A549 (cell line): ENCODE measurements around the gene BMPER. TPM values are rescaled to one million over a fixed set of nuclear protein-coding genes. Genes with fewer than 3 reads are reported as not detected.
A peak's percentile ranks its signal among the peaks of the same experiment; 100 is the strongest.

ENCODE experiments used
- ATAC-seq, 2 experiments: fragments of 200-7000 bp in 1 of 2; fragments of >200 bp in 1 of 2; cut with Nextera tagmentation in 1 of 2; cut with Tn5 transposase in 1 of 2; 3 replicates each; pipeline versions ENCODE4 v1.8.0 to v1.9.1; 2018 to 2020; ENCODE audit warnings: mild to moderate bottlenecking in 1 of 2, moderate library complexity in 1 of 2
- CTCF ChIA-PET: fragments of 300-600 bp; sonication (Branson Sonifier 250); formaldehyde crosslinking; extraction: SDS; loops from one replicate; lab custom pipeline; 2021; ENCODE audit warnings: antibody characterized with exemption, inconsistent platforms; lab: Yijun Ruan, JAX
- POLR2A ChIA-PET: fragments of 350-600 bp; formaldehyde crosslinking; extraction: SDS; loops from one replicate; lab custom pipeline; 2021; ENCODE audit warnings: antibody characterized with exemption, inconsistent platforms; lab: Yijun Ruan, JAX
- DNase-seq, 2 experiments: peaks; one replicate each; pipeline versions ENCODE4 v3.0.0 to v3.0.0-alpha.2; 2011 to 2016; ENCODE audit warnings: low read depth in 1 of 2, low spot score in 1 of 2
- FAIRE-seq: peaks from 2 replicates; lab custom pipeline; 2011; peaks lifted over from hg19 to GRCh38; lab: Jason Lieb, UNC
- H3K27ac ChIP-seq, 2 experiments: fragments of >200 bp; sonication (Bioruptor Twin); formaldehyde crosslinking; 3 replicates each; pipeline ENCODE4 v1.5.1; 2016 to 2017
- H3K4me1 ChIP-seq: fragments of >200 bp; sonication (Bioruptor Twin); formaldehyde crosslinking; 3 replicates; pipeline ENCODE4 v1.6.1; 2016
- H3K4me2 ChIP-seq: fragments of >200 bp; sonication (Bioruptor Twin); formaldehyde crosslinking; 3 replicates; pipeline ENCODE4 v1.6.1; 2016
- H3K4me3 ChIP-seq: fragments of >200 bp; sonication (Bioruptor Twin); formaldehyde crosslinking; 3 replicates; pipeline ENCODE4 v1.5.1; 2016
- H3K9me3 ChIP-seq: fragments of >200 bp; sonication (Bioruptor Twin); formaldehyde crosslinking; 3 replicates; pipeline ENCODE4 v1.6.1; 2016
- E2F6 ChIP-seq: IDR thresholded peaks from 2 replicates; pipeline ENCODE4 v1.6.1; 2012; ENCODE audit warnings: low read depth, borderline replicate concordance
- EHMT2 ChIP-seq: fragments of 200-600 bp; sonication (generic); IDR thresholded peaks from 2 replicates; pipeline ENCODE4 v1.6.1; 2016; ENCODE audit warnings: antibody characterized with exemption, low read depth, mild to moderate bottlenecking, moderate library complexity
- ELK1 ChIP-seq: fragments of 150-350 bp; IDR thresholded peaks from 2 replicates; pipeline ENCODE4 v1.6.1; 2014; ENCODE audit warnings: low read depth, mild to moderate bottlenecking, low read length
- EP300 ChIP-seq, 2 experiments: fragments of >200 bp; sonication (Bioruptor Twin); formaldehyde crosslinking; IDR thresholded peaks; 2 replicates in 1 of 2; 3 replicates in 1 of 2; pipeline ENCODE4 v1.6.1; 2016 to 2017
- HDAC2 ChIP-seq: fragments of 200-600 bp; sonication (generic); IDR thresholded peaks from 2 replicates; pipeline ENCODE4 v1.6.1; 2016
- JUN ChIP-seq, 2 experiments: fragments of >200 bp; sonication (Bioruptor Twin); formaldehyde crosslinking; IDR thresholded peaks; 2 replicates in 1 of 2; 3 replicates in 1 of 2; pipeline ENCODE4 v1.6.1; 2016 to 2017
- JUNB ChIP-seq: fragments of >200 bp; sonication (Bioruptor Twin); formaldehyde crosslinking; IDR thresholded peaks from 2 replicates; pipeline ENCODE4 v1.6.1; 2016
- KDM1A ChIP-seq: fragments of 200-600 bp; sonication (generic); IDR thresholded peaks from 2 replicates; pipeline ENCODE4 v1.6.1; 2016; ENCODE audit warnings: low read depth, mild to moderate bottlenecking
- MAX ChIP-seq: IDR thresholded peaks from 2 replicates; pipeline ENCODE4 v1.6.1; 2012
- MAZ ChIP-seq: fragments of 150-350 bp; IDR thresholded peaks from 2 replicates; pipeline ENCODE4 v1.6.1; 2014; ENCODE audit warnings: antibody characterized with exemption, low read depth, low read length, borderline replicate concordance
- NFE2L2 ChIP-seq: fragments of 150-350 bp; conservative IDR thresholded peaks from 2 replicates; pipeline ENCODE4 v1.6.1; 2014; ENCODE audit warnings: low read length
- POLR2AphosphoS2 ChIP-seq: conservative IDR thresholded peaks from 2 replicates; pipeline ENCODE4 v1.6.1; 2012; ENCODE audit warnings: low read length, improper control_type of control experiment, inconsistent platforms
- RAD21 ChIP-seq, 2 experiments: fragments of >200 bp in 1 of 2; sonication (Bioruptor Twin) in 1 of 2; formaldehyde crosslinking in 1 of 2; IDR thresholded peaks in 1 of 2; conservative IDR thresholded peaks in 1 of 2; 2 replicates in 1 of 2; 3 replicates in 1 of 2; pipeline ENCODE4 v1.6.1; 2012 to 2018; ENCODE audit warnings: inconsistent platforms in 1 of 2
- RARB ChIP-seq: fragments of 250-450 bp; sonication (Bioruptor Pico); IDR thresholded peaks from 2 replicates; pipeline ENCODE4 v1.8.0; 2021; ENCODE audit warnings: mild to moderate bottlenecking, moderate library complexity
- RNF2 ChIP-seq: fragments of 200-600 bp; sonication (generic); IDR thresholded peaks from 2 replicates; pipeline ENCODE4 v1.6.1; 2016; ENCODE audit warnings: low read depth, mild to moderate bottlenecking, antibody characterized with exemption, moderate library complexity, borderline replicate concordance
- SMC3 ChIP-seq: fragments of >200 bp; sonication (Bioruptor Twin); formaldehyde crosslinking; IDR thresholded peaks from 3 replicates; pipeline ENCODE4 v1.6.1; 2018; ENCODE audit warnings: inconsistent platforms
- SREBF2 ChIP-seq: fragments of 450-650 bp; IDR thresholded peaks from 2 replicates; pipeline ENCODE4 v1.6.1; 2014; ENCODE audit warnings: mild to moderate bottlenecking, moderate library complexity
- ZC3H11A ChIP-seq: fragments of 450-650 bp; IDR thresholded peaks from 2 replicates; pipeline ENCODE4 v1.6.1; 2014; ENCODE audit warnings: antibody characterized with exemption, mild to moderate bottlenecking
- ZFP36 ChIP-seq: fragments of 450-650 bp; IDR thresholded peaks from 2 replicates; pipeline ENCODE4 v1.6.1; 2014; ENCODE audit warnings: borderline replicate concordance; ENCODE audit not compliant: partially characterized antibody
- ZNF302 ChIP-seq: fragments of 250-450 bp; sonication (Bioruptor Pico); IDR thresholded peaks from 2 replicates; pipeline ENCODE4 v1.9.0; 2021; ENCODE audit warnings: inconsistent platforms, mild to moderate bottlenecking, moderate library complexity
- WGBS: methylation state at CpG from one replicate; pipeline ENCODE4 v1.1.6; 2017; ENCODE audit errors: missing lambda C conversion rate; 5-methylcytosine and 5-hydroxymethylcytosine counted together
- polyA plus RNA-seq, 4 experiments: library from polyadenylated mRNA; depleted of rRNA in 3 of 4; stranded (reverse); fragments of >200 nt; fragmentation: RNase III in 1 of 4; extraction: RNeasy Plus Mini Kit Qiagen cat#74134 plus additional on column Dnase treatment in 1 of 4; gene quantifications; 2 replicates in 3 of 4; 3 replicates in 1 of 4; pipeline ENCODE4 v1.2.3, GENCODE V29; 2011 to 2017
- TF ChIP-seq, protein P1 (sequence below): fragments of 250-450 bp; sonication (Bioruptor Pico); IDR thresholded peaks from 2 replicates; pipeline ENCODE4 v1.5.0; 2020; ENCODE audit warnings: low read depth, mild to moderate bottlenecking, moderate library complexity

BMPER gene
- polyA plus RNA-seq, 2 of the 4 experiments (the other 2 are of a cell fraction), result 5.0 to 5.8 TPM

DNA sequence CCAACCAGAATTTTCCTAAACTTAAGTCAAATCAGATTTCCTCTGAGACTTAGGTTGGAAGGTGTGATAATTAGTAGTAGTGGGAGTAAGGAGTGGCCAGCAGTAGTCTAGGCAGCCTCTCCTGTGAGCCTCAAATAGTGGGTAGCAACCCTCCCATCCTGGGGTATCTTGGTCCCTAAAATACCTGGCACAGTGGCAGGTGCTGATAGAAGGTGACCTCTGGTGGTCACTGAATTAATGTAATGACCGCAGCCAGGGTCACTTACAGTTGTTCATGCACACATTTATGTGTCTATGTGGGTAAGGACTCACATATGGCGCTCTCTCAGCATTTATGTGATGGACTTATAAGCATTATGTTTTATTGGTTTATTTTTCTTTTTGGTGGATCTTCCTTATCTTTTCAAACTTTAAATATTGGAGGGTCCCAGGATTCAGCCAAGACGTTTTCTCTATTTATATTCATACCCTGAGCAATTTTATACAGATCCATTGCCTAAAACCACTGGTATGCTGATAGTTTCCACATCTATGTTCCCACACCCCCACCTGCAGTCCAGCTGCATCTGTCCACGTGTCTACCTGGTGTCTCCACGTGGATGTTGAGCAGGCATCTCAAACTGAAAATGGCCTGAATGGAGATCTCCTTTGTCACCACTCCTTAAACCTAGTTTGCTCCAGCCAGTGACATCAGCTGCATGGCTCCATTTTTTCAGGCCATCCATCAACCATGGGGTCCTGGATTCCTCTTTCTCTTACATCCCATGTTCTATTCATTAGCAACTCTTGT is 18.3 kb downstream of the BMPER start:
- ATAC-seq (no peak; a peak in 1 of 6 replicates), DNase-seq (no peak), FAIRE-seq (no peak)
- POLR2A ChIA-PET, result no interaction called here
- Histone ChIP-seq H3K9me3 (no peaks in the 10 kb centered on the region), H3K27ac (no peak overlapping the region), H3K4me3 (no peak overlapping the region), H3K4me1 (no peaks in the 10 kb centered on the region), H3K4me2 (no peak overlapping the region)
- WGBS, result 73% methylated on average over 5 of the region's 5 CpGs
- TF ChIP-seq RNF2, result no peak
- peak; percentile 14; the same call in 1 of the 3 replicates for TF ChIP-seq SMC3
- no peak for TF ChIP-seq RARB (CRISPR knock-in tag)
- TF ChIP-seq NFE2L2, result no peak
- no peak for TF ChIP-seq JUNB
- TF ChIP-seq MAZ, result no peak
- TF ChIP-seq POLR2AphosphoS2, result no peak
- TF ChIP-seq ZNF302 (CRISPR knock-in tag), result no peak
- TF ChIP-seq RAD21 (conservative IDR thresholded peaks at IDR 0.05 in 1 of 2, IDR thresholded peaks at IDR 0.05 in 1 of 2), result peak; percentile 22 to 26; a peak in 1 of 5 replicates
- TF ChIP-seq SREBF2, result no peak
- TF ChIP-seq EHMT2, result no peak
- no peak for TF ChIP-seq E2F6
- TF ChIP-seq MAX, result no peak
- TF ChIP-seq ZC3H11A, result no peak
- TF ChIP-seq KDM1A, result no peak
- CTCF ChIA-PET, result interaction anchor here (1.0 to 5.1 kb wide), 3 partner anchors 8 to 193 kb away, joined by 3 to 30 read pairs (median 3); no protein-coding TSS in a partner anchor

GRCh38 chr7:33926535-33926934 is 21.2 kb downstream of the BMPER start:
- ChIA-PET CTCF (interaction anchor here (1.3 to 2.4 kb wide), 3 partner anchors 16 to 684 kb away, joined by 3 to 7 read pairs (median 3); no protein-coding TSS in a partner anchor), POLR2A (no interaction called here)
- no peak for ATAC-seq
- Histone ChIP-seq H3K4me3 (no peak overlapping the region), H3K4me1 (no peaks in the 10 kb centered on the region), H3K9me3 (no peaks in the 10 kb centered on the region), H3K27ac (no peak overlapping the region), H3K4me2 (no peak overlapping the region)
- no peak for FAIRE-seq
- 57% methylated on average over 3 of the region's 3 CpGs for WGBS
- TF ChIP-seq ELK1 (no peak), JUN (IDR thresholded peaks at IDR 0.05) (no peak), EP300 (IDR thresholded peaks at IDR 0.05) (no peak), NFE2L2 (no peak), POLR2AphosphoS2 (no peak), HDAC2 (no peak), ZFP36 (no peak)
- TF ChIP-seq, protein P1, sequence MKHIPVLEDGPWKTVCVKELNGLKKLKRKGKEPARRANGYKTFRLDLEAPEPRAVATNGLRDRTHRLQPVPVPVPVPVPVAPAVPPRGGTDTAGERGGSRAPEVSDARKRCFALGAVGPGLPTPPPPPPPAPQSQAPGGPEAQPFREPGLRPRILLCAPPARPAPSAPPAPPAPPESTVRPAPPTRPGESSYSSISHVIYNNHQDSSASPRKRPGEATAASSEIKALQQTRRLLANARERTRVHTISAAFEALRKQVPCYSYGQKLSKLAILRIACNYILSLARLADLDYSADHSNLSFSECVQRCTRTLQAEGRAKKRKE, result no peak
- DNase-seq, result no peak
